ENCODE measurements around the gene ZFP90. TPM values are rescaled to one million over a fixed set of nuclear protein-coding genes. Genes with fewer than 3 reads are reported as not detected.

ZFP90 gene
- total and polyA plus RNA-seq, 9 of the 15 experiments (the other 6 are each of a cell fraction or from before 2014, with no cell fraction given), result 0.66 to 2.9 (median 2.3) TPM

GRCh38 chr16:68564382-68564985 lies 25.4 kb downstream of the ZFP90 start (continued):
- TF ChIP-seq ZNF280A (IDR thresholded peaks at IDR 0.05; ENCODE audit: low read depth, partially characterized antibody) (peak; percentile 80), SRSF1 (IDR thresholded peaks at IDR 0.05; ENCODE audit: low read depth, low read length) (no peak), ZNF253 (CRISPR knock-in tag; conservative IDR thresholded peaks at IDR 0.05) (no peak), CBX5 (IDR thresholded peaks at IDR 0.05; ENCODE audit: borderline replicate concordance, low read depth) (peak; percentile 57; the same call in 1 of the 2 replicates), ZNF717 (CRISPR knock-in tag; IDR thresholded peaks at IDR 0.05) (no peak), ETS1 (conservative IDR thresholded peaks at IDR 0.05; ENCODE audit: control insufficient read depth, low read depth, low read length) (0 out of 2 replicates have a peak, but pooled peaks have one; percentile 23), ZNF740 (CRISPR knock-in tag; IDR thresholded peaks at IDR 0.05) (no peak), ZNF740 (tag; IDR thresholded peaks at IDR 0.05) (no peak), ZEB2 (IDR thresholded peaks at IDR 0.05) (peak; percentile 37; the same call in 1 of the 2 replicates), TRIM28 (IDR thresholded peaks at IDR 0.05) (peak; percentile 95), PHF8 (IDR thresholded peaks at IDR 0.05; ENCODE audit: borderline replicate concordance, low read length) (no peak), XRCC3 (IDR thresholded peaks at IDR 0.05) (peak; percentile 76; the same call in 1 of the 2 replicates), SLC30A9 (CRISPR knock-in tag; IDR thresholded peaks at IDR 0.05) (no peak)

All from K562 (cell line).